GM19035 (cell line): ENCODE data around the gene RGS9.
"Not testable (repeated sequence)": the region's sequence is repeated elsewhere in the genome, so short reads cannot be mapped to it uniquely, and the experiment has no call there.

Experiments
- ATAC-seq: cut with Tn5 transposase; IDR thresholded peaks from one replicate; pipeline ENCODE4 v1.9.1; 2021; ENCODE audit not compliant: unreplicated experiment

RGS9 gene

GRCh38 chr17:65205655-65206054, 68.5 kb downstream of the RGS9 start:
- ATAC-seq: no peak

DNA sequence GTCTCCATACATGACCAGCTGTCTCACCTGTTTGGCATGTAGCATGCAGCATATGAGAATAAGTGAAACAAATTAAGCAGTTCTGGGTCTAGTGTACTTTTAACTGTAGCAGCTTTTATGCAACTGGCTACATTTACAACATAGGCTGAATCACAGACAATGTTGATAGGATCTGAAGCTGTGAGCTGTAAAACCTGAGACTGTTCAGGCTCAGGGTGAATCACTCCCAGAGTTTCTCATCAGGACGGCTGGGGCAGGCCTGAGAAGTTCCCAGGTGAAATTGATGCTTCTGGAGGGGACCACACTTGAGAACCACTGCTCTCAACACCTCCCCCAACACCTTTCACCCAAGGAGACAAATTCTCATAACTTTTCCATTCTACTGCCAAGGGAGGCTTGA, 70.3 kb downstream of the RGS9 start:
- ATAC-seq: not testable (repeated sequence)

DNA sequence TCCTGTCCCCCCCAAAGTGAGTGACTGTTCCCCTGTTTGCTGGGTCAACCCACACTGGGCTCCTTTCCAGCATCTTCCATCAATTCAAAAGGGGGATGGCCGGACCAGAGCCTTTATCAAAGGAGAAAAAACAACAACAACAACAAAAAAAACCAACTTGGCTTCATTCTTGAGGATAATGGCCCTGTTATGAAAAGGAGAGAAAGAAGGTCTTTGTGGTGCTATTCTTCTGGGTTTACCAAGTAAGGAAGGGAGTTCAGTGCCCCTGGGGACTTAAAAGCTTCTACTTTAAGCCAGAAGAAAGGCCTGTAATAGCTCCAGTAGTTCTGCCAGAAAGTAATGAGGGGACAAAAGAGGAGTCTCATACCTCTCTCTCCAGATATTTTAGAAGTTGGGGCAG, 71.5 kb downstream of the RGS9 start:
- no peak for ATAC-seq

DNA sequence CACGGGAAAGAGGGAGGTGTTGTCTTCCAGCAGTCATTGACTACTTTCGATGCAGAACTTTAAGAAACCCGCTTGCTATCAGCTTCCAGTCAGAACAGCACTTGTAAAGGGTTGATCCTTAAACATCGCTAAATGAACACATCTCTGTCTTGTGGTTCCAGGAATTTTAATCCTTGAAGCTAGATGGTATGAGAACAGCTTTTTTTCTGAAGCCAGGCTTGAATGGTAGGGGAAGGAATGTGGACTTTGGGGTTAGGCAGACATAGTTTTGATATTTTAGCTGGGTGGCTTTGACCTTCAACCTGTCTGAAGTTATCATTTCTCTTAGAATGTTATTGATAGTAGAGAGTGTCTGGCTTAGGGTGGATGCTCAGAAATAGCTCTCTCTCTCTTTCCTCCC, 81.1 kb downstream of the RGS9 start:
- no peak for ATAC-seq

GRCh38 chr17:65219124-65219523, 82.0 kb downstream of the RGS9 start:
- ATAC-seq: no peak

GRCh38 chr17:65219707-65220106, 82.5 kb downstream of the RGS9 start:
- ATAC-seq: no peak

GRCh38 chr17:65220732-65221131, 83.6 kb downstream of the RGS9 start:
- ATAC-seq: no peak

DNA sequence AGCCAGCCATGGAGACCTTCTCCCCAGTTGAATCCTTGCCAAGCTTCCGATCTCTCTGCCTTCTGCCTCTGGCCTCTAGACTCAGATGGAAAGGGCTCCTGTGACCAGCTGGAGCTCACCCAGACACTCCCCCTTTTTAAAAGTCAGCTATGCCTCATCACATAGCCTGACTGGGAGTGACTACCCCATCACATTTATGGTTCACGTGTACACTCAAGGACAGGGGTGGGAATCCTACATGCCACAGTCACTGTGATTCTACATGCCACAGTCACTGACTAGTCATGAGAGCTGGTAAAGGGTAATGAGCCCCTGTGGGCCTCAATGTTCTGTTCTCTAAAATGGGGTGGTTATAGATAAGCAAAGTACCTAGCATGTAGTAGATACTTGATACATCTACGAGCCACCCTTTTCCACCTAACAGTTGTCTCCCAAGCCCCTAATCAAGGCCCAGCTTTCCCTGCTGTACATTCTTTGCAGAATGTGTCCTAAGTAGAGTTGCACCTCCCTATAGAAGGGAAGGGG, 85.1 kb downstream of the RGS9 start:
- ATAC-seq: no peak

GRCh38 chr17:65225061-65225460, 87.9 kb downstream of the RGS9 start:
- no peak for ATAC-seq

DNA sequence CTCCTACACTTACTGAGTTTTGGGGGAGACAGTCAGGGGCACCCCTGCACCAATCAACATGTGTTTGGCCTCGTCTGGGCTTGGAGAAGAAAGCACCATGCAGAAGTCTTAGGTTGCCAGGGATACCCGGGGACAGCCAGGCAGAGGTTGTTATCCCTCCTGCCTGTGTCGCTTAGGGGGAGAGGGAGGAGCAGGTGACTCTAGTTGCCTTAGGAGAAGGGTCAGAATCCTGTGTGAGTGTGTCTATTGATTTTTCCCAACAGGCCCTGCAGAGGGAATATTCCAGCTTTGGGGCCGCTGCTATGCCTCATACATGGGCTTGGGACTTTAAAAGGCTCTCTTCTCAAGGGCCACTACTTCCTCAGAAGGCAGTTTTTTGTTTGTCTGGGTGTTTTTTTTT, 89.1 kb downstream of the RGS9 start:
- ATAC-seq: no peak

DNA sequence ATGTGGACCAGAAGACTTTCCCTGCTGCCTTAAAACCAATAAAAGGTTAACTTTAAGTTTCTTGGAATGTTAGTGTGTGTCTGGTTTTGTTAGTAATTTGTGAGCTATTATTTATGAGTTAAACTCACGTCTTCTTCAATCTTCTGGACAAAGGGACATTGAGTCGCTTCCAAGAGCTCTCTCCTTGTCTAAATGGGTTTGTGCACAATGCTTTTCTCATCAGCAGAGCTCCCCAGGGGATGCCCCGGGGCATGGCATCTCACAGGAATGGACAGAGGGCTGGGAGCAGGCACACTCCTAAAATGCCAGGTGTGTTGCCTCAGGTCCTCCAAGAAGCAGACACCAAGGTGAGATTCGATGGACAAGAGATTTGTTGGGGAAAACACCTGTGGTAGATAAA, 90.5 kb downstream of the RGS9 start:
- no peak for ATAC-seq

- no peak for ATAC-seq
Observed at GRCh38 chr17:65228287-65228686, 91.1 kb downstream of the RGS9 start.

GRCh38 chr17:65228734-65229620, 91.8 kb downstream of the RGS9 start:
- ATAC-seq: peak; percentile 42

GRCh38 chr17:65229621-65229995, 92.4 kb downstream of the RGS9 start:
- no peak for ATAC-seq

- no peak for ATAC-seq
Observed at GRCh38 chr17:65230040-65230439, 92.9 kb downstream of the RGS9 start.

DNA sequence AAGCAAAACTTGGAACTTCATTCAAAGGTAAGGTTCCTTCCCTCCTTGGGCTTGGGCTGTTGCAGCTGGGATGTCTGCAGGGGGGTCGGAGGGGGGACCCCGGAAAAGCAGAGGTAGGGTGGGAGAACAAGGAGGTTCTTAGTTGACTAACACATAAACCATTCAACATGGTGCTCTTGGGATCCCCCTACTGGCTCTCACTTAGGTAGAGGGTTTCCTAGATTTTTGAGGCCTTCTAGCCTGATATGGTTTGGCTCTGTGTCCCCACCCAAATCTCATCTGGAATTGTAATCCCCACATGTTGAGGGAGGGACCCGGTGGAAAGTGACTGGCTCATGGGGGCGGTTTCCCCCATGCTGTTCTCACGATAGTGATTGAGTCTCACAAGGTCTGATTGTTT, 93.9 kb downstream of the RGS9 start:
- no peak for ATAC-seq

DNA sequence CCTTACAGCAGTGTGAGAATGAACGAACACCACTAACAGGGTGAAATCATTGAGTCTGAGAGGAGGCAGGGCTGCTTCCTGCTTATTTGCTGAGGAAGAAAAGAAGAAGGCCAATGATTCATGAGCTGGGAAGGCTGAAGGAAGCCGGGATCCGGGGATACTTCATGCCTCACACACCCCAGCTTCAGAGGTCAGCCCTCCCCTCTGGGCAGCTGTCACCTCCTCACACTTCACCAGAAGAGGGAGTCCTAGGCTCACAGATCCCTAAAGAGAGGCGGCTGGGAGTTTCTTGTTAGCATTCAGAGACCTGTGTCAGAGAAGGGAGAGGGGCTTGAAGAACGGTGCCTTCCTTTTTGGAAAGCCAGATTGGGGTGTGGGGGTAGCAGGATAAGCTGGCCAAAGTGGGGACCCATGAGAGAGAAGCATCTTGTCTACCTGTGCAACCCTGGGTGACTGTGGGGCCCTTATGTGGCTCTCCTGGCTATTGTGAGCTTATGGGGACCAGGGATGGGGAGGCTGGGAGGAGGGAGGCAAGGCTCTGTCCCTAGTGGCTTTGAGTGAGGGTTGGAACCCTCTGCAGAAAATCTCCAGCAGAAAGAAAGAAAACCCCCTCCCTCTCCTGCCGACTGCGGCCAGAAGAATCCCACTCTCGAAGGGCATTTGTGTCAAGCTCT, 94.6 kb downstream of the RGS9 start:
- peak; percentile 53 for ATAC-seq

GRCh38 chr17:65235284-65235683, 98.1 kb downstream of the RGS9 start:
- ATAC-seq: no peak

DNA sequence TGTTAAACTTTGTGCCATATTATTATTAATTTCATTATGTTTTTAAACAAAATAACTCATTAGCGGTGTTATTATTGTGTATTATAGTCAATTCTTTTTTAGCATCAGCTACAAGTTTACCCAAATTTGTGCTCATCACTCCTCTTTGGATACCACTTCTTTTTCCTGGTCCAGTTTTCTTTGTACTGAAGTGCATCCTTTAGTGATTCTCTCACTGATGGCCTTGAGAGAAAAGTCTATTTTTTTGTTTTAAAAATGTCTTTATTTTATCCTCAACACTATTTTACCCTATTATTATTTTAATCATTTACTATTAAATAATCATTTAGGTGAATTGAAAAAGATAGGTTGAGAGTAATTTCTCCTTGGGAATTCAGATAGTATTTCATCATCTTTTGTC, 99.2 kb downstream of the RGS9 start:
- no peak for ATAC-seq

DNA sequence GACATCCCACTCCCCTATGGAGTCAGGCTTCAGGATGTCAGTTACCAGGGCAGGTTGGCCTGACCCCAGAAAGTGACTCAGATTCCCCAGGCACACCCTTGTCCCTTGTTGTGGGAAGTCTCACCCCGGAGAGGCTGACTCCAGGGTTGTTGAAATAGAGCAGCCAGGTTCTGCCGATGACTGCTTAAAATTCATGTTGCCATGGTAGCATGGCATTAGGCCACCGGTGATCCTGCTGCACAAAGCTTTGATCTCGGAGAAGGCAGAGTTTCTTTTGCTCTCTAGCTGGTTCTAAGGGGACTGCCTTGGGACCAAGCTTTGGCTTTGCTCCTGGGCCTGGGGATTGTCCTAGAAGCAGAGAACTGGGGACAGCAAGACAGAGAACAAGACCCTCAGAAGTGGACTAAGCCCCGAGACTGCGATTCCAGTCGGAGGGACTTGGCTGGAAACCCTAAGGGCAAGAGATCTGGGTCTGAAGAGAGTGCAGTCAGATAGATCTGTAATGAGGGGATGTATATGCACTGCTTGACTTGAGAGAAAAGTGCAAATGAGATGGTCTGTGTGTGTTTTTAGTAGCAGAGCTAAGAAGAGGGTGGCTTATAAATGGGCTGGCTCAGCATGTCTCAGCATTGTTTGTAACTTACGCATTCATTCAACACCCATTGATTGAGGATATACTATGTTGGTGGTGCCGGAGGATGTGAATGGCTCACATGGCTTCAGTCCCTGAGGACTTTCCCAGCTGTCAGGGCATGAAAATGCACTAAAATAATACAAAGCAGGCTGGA, 106.9 kb downstream of the RGS9 start:
- ATAC-seq: no peak

GRCh38 chr17:65246252-65246651, 109.1 kb downstream of the RGS9 start:
- ATAC-seq: no peak
